HuH-7.5 (cell line): ENCODE results near the gene KNOP1.

Experiments
- DNase-seq: peaks from one replicate; pipeline ENCODE4 v3.0.0; 2011; ENCODE audit warnings: low spot score

Gene KNOP1, protein sequence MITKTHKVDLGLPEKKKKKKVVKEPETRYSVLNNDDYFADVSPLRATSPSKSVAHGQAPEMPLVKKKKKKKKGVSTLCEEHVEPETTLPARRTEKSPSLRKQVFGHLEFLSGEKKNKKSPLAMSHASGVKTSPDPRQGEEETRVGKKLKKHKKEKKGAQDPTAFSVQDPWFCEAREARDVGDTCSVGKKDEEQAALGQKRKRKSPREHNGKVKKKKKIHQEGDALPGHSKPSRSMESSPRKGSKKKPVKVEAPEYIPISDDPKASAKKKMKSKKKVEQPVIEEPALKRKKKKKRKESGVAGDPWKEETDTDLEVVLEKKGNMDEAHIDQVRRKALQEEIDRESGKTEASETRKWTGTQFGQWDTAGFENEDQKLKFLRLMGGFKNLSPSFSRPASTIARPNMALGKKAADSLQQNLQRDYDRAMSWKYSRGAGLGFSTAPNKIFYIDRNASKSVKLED

DNA sequence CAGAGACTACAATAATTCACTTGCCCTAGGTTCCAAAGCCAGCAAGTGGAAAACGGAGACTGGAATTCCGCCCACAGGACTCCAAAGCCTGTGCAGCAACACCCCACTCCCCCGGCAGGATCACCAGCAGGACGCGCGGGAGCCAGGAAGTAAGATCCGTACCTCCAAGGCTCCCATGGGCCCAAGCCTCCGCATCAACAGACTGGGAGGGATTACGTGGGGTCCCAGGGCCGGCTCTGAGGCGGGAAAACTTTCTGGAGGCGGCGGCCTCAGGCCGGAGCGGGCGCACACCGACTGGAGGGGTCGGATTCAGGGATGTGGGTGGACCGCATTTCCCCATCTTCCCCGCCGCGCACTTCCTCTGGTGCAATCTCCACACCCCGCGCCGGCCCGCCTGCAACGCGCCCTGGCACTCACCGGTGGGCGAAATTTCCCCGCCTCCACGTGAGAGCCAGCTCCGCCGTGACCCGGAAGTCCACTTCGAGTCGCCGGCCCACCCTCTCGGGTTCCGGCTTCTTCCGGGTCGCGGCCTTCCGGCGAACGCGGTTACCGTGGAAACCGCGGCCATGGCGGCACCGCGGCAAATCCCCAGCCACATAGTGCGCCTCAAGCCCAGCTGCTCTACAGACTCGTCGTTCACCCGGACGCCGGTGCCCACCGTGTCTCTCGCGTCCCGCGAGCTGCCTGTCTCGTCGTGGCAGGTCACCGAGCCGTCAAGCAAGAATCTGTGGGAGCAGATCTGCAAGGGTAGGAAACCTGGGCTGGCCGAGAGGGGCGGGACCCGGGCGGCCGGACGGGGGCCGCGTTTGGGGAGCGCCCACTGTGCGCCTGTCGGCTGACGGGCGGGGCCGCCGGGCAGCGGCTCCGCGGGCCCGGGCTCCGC is at the start of gene KNOP1, which contains the start of gene IQCK:
Gene KNOP1 (minus strand): TSS at position 487 of the 883 bp plus-strand sequence. CDS start 3,192 bp downstream, outside the sequence.
Gene IQCK (plus strand): TSS at position 531 of the 883 bp plus-strand sequence. CDS start 36 bp downstream, at position 567.
- DNase-seq = peak; percentile 85

DNA sequence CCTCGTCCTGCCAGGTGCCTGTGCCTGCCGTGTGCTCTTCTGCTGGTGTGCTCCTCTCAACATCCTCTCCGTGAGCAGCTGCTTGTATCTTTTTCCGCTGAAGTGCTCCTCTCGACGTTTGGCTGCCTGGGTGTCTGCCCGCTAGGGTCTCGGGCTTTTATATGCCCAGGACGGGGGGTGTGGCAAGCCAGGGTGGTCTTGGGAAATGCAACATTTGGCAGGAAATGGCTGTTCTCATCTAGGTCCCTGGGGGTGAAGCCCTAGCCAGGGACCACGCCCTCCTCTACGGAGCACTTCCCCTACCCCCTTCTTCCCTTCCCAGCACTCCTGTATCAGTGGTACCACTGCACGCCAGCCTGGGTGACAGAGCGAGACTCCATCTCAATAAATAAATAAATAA is 49.5 kb upstream of the KNOP1 start:
- no peak for DNase-seq

GRCh38 chr16:19766988-19767387 is 49.0 kb upstream of the KNOP1 start:
- no peak for DNase-seq

GRCh38 chr16:19766554-19766884 is 48.5 kb upstream of the KNOP1 start:
- no peak for DNase-seq

DNA sequence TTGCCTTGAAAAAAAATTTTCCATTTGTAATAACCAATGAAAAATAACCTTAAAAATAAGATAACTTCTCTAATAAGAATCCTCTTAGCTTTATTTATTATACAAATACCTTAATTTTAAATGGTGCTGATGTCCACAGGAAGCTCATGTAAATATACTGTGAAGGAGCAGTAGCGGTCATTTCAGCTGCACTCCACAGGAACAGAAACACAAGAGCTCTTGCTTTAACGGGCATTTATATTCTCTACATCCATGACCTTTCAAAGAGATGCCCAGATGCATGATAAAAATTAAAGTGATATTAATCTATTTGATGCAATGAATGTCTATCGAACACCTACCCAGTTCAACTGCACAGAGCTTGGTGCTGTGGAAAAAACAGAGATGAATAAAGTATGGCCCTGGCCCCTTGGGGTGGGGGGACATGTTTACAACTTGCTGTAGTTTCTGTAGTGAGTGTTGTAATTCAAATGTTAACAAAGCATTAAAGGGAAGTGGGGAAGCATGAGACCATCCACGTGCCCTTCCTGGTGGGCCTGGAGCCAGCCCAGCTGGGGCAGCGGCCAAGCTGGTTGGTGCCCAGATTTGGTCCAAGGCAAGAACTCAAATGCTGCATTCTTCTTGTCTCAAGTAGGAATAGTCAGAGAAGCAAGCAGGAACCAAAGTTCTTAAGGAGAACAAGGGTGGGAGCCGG is 48.0 kb upstream of the KNOP1 start:
- no peak for DNase-seq

- no peak for DNase-seq
Measured at GRCh38 chr16:19760356-19761060, 42.5 kb upstream of the KNOP1 start.

DNA sequence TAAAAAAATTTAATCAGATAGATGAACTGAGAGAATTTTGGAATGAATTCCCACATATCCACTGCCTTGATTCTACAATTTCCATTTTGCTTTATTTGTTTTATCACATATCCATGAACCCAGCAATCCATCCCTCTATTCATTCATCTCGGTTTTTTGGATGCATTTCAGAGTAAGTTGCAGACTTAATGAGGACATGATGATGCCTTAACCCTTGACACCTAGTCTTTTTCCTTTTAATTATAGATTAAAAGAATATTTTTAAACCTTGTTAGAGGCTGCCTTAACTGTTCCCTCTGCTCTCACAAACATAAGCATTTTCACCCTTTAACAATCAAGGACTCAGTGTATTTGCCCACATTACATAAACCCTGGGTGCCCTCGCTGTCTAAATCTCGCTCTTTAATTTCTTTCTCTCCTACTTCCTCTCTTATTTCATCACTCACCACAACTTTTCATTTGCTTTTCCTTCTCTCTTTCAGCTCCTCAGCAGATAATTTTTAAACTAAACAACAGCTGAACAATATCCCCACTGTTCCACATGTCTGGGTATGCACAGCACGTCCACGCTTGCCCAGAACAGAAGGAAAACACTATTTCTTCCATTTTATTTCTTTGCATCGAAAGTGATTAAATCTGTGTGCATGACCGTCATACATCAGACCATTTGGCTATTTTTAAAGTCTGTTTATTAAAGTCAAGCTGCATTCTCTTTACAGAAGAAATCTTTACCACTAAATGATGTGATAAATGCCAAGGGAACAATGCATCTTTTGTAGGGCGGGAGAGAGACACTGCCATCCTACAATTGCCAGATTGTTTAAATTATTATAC is 40.0 kb upstream of the KNOP1 start:
- DNase-seq = no peak

DNA sequence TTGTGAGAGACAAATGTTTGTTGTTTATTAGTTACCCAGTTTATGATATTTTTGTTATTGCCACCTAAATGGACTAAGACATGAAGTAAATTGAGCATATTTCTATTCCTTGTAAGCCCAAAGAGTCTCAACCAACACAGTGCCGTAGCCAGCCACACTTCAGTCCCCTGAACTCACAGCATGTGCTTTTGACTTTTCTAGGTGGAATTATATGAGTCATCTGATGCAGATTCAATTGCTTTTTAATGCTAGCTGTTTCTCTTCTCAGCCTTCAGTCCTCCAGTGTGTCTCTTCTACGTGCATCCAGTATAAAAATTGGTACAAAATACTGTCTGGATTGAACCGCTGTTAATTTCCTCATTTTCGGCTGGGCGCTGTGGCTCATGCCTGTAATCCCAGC is 39.0 kb upstream of the KNOP1 start:
- DNase-seq = no peak

- no peak for DNase-seq
Measured at GRCh38 chr16:19755268-19755667, 37.2 kb upstream of the KNOP1 start.

DNA sequence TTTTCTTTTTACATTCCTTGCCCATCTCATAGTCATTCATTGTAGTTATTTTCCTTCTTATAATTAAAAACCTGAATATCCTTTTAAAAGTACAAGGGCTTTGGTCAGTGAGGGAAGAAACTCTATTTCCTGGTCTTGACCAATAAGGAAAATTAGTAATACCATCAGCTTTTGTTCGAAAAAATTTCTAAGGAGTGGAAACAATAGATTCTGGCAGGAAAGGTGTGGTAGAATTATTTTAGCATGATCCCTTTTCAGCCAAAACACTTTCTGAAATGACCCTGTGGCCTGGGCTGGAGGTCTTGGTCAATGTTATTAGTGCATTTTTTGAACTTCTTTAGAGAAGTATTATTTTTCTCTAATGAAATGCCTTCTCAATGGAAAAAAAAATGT is 36.6 kb upstream of the KNOP1 start:
- no peak for DNase-seq

DNA sequence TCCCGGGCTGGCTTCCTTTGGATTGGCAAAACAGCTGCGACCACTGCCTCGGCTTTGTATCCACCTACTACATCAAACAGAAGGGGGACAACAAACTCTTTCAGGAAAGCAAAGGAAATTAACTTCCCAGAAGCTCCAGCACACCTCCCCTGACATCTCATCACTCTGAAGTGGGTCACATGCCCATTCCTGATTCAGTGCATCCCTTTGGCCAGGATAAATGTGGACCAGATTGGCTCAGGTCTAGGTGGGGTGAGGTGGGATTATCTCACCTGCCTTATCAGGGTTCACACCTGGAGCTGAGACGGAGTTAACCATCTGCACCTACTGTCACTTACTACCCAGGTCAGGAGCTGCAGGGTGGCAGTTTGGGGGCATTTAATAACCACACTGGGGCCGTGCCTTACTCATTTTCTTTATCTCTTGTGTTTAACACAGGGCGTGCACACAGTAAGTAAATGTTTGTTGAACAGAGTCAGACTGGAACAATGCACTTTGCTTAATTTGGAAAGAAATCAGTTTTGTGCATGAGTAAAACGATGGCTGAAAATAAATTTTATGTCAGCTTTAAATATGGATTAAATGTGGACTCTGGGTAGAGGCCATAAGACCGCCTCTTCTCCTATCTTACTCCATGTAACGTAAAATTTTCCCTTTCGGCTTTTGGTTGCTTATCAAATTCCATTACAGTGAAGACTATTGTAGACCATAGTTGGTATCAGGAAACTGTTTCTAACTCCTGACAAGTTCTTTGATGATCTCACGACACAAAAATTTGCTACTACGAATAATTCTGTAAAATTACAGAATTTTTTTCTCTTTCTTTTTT is 36.0 kb upstream of the KNOP1 start:
- DNase-seq = no peak

- DNase-seq = no peak
Measured at GRCh38 chr16:19751478-19752385, 33.7 kb upstream of the KNOP1 start.

GRCh38 chr16:19749571-19750080 is 31.6 kb upstream of the KNOP1 start:
- no peak for DNase-seq

DNA sequence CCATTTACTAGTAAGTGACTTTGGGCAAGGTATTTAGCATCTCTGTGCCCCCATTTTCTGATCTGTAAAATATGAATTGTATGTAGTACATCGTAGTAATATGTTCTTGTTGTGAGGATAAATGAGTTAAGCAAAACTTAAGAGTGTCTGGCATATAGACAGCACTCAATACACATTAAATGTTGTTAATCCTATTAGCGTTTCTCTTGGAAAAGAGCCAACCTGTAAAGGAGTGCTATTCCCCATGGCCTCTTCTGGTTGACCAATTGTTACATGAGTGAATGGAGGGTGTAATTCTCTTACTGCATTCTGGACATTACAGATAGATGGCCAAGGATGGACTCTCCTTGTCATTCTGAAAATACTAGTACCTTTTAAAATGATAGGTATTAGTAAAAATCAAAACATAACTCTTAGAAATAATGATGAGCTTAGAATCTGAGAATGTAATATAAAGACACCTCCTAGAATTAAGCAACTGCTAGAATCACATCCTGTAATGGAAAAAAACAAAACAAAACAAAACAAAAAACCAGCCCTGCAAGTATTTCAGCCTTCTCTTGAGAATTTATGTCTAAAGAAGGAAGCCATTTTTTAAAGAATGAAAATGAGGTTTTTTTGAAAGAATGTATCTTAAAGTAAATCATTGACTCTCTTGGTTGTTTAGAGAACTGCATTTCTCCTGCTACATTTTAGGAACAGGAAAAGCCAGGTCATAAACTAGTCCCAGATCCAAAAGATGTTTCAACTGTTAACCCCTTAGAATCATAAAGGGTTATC is 30.6 kb upstream of the KNOP1 start:
- no peak for DNase-seq

- DNase-seq = no peak
Measured at GRCh38 chr16:19746561-19746960, 28.5 kb upstream of the KNOP1 start.

DNA sequence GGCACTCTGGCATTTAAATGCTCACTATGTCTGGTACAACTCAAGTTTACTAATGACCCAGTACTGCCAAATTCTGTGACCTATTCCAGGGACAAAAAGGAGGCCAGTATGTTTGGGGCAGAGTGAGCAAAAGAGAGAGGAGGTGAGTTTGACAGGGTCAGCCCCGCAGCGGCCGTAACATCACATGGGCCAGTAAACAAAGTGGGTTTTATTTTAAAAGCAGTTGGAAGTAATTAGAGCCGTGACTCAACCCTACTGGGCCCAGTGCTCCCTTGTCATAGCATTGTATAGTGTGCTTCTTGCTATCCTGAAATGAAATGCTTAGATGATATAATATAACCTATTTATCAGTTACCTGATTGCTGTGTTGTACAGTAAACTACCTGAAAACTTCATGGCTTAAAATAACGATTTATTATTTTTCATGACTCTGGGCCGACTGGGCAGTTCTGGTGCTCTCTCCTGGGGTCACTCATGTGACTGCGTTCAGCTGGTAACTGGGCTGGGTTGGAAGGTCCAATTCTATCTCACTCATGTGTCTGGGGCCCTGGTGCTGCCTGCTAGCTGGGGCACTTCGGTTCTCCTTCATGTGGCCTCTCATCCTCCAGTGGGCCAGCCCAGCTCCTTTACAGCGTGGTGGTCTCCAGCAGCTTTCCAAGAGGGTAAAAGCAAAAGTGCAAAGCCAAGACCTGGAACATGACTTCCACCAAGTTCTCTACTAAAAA is 27.4 kb upstream of the KNOP1 start:
- DNase-seq = no peak

DNA sequence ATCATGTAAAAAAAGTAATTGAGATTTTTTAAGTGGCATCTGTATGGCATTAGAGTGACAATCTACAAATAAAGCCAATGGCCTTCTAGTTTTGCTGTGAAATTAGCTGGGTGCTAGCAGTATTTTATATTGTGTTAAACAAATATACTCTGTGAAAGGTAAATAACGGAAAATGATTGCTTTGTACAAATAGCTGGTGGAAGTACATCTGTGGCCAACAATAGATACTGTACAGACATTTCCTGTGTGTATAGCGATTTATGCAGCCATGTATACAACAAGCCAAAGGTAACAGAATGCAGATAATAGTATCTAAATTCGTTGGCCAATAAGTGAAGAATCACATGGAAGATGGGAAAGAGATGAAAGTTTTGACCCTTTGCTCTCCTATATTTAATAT is 26.6 kb upstream of the KNOP1 start:
- DNase-seq = no peak
